Measurements from ENCODE around the gene CLMN.

The CLMN gene

DNA sequence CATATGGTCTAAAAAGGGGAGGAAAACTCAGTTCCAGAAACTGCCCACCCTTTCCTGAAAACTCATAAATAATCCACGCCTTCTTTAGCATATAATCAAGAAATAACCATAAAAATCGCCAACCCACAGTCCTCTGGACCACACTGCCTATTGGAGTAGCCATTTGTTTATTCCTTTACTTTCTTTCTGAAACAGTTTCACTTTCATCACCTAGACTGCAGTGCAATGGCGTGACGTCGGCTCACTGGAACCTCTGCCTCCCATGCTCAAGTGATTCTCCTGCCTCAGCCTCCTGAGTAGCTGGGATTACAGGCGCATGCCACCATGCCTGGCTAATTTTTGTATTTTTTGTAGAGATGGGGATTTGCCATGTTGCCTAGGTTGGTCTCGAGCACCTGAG lies 44.2 kb downstream of the CLMN start:
- Histone ChIP-seq H2AFZ (ENCODE audit: low read depth, low read length) (no peak overlapping the region), H3K4me3 (ENCODE audit: low read length) (no peak overlapping the region), H3K36me3 (ENCODE audit: insufficient read depth, low read length) (no peaks in the 10 kb centered on the region), H3K4me1 (ENCODE audit: insufficient read depth, low read length) (peaks cover 8% of the 10 kb centered on the region), H3K27me3 (ENCODE audit: insufficient read depth, low read length) (no peaks in the 10 kb centered on the region), H3K9me3 (ENCODE audit: low read length) (peaks cover 2% of the 10 kb centered on the region)

GRCh38 chr14:95274874-95275273 lies 44.8 kb downstream of the CLMN start:
- Histone ChIP-seq H3K4me1 (ENCODE audit: insufficient read depth, low read length) (peaks cover 8% of the 10 kb centered on the region), H3K4me3 (ENCODE audit: low read length) (no peak overlapping the region), H2AFZ (ENCODE audit: low read depth, low read length) (no peak overlapping the region), H3K27me3 (ENCODE audit: insufficient read depth, low read length) (no peaks in the 10 kb centered on the region), H3K9me3 (ENCODE audit: low read length) (peaks cover 2% of the 10 kb centered on the region), H3K36me3 (ENCODE audit: insufficient read depth, low read length) (no peaks in the 10 kb centered on the region)

- Histone ChIP-seq H3K4me3 (ENCODE audit: low read length) (no peak overlapping the region), H3K9me3 (ENCODE audit: low read length) (peaks cover 2% of the 10 kb centered on the region), H2AFZ (ENCODE audit: low read depth, low read length) (no peak overlapping the region), H3K4me1 (ENCODE audit: insufficient read depth, low read length) (peaks cover 8% of the 10 kb centered on the region), H3K36me3 (ENCODE audit: insufficient read depth, low read length) (no peaks in the 10 kb centered on the region), H3K27me3 (ENCODE audit: insufficient read depth, low read length) (no peaks in the 10 kb centered on the region)
These were observed 45.4 kb downstream of the CLMN start for GRCh38 chr14:95274279-95274678.

GRCh38 chr14:95273001-95273978 lies 46.4 kb downstream of the CLMN start:
- Histone ChIP-seq H3K36me3 (ENCODE audit: insufficient read depth, low read length) (no peaks in the 10 kb centered on the region), H3K27me3 (ENCODE audit: insufficient read depth, low read length) (no peaks in the 10 kb centered on the region), H3K4me1 (ENCODE audit: insufficient read depth, low read length) (peaks cover 8% of the 10 kb centered on the region), H3K9me3 (ENCODE audit: low read length) (no peaks in the 10 kb centered on the region), H3K4me3 (ENCODE audit: low read length) (no peak overlapping the region), H2AFZ (ENCODE audit: low read depth, low read length) (no peak overlapping the region)

GRCh38 chr14:95272057-95272456 lies 47.7 kb downstream of the CLMN start:
- H3K4me1 ChIP-seq (ENCODE audit: insufficient read depth, low read length), result peaks cover 8% of the 10 kb centered on the region
- H3K9me3 ChIP-seq (ENCODE audit: low read length), result no peaks in the 10 kb centered on the region
- H3K27me3 ChIP-seq (ENCODE audit: insufficient read depth, low read length), result no peaks in the 10 kb centered on the region
- H3K4me3 ChIP-seq (ENCODE audit: low read length), result no peak overlapping the region
- no peaks in the 10 kb centered on the region for H3K36me3 ChIP-seq (ENCODE audit: insufficient read depth, low read length)
- H2AFZ ChIP-seq (ENCODE audit: low read depth, low read length), result no peak overlapping the region

DNA sequence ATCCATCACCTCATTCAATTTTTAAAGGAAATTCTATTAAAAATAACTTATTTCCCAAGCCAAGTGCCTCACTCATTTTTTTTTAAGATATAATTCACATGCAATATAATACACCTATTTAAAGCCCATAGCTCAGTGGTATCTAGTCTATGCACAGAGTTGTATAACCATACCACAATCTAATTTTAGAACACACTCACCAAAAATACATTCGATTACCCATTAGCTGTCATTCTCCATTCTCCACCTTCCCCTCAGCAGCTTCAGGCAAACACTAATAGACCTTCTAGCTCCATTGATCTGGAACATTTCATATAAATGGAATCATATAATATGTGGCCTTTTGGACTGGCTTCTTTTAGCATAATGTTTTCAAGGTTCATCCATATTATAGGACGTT lies 49.5 kb downstream of the CLMN start:
- no peaks in the 10 kb centered on the region for H3K36me3 ChIP-seq (ENCODE audit: insufficient read depth, low read length)

DNA sequence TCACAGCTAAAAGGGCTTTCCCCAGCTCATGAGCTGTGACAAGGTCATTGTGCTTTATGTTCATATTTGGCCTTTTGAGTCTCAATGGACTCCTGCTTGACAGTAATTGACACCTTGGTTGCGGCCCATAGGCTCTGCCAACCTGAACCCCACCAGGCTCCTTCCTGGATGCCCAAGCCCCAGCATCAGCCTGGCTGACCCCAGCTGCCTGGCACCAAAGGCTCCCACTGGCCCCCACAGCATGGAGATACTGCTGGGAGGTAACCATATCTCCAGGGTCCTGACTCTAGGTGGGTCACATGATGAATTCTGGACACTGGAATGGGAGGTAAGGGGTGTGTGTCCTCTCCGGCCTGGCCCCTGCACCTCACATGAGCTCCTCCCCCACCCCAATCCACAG lies 50.2 kb downstream of the CLMN start:
- Histone ChIP-seq H2AFZ (ENCODE audit: low read depth, low read length) (no peak overlapping the region), H3K9me3 (ENCODE audit: low read length) (no peaks in the 10 kb centered on the region), H3K4me3 (ENCODE audit: low read length) (no peak overlapping the region), H3K4me1 (ENCODE audit: insufficient read depth, low read length) (peaks cover 17% of the 10 kb centered on the region), H3K36me3 (ENCODE audit: insufficient read depth, low read length) (no peaks in the 10 kb centered on the region), H3K27me3 (ENCODE audit: insufficient read depth, low read length) (no peaks in the 10 kb centered on the region)

More for the DNA sequence above, 49.5 kb downstream of the CLMN start:
- H3K4me1 ChIP-seq (ENCODE audit: insufficient read depth, low read length), result peaks cover 16% of the 10 kb centered on the region
- no peaks in the 10 kb centered on the region for H3K27me3 ChIP-seq (ENCODE audit: insufficient read depth, low read length)
- H3K4me3 ChIP-seq (ENCODE audit: low read length), result no peak overlapping the region
- no peak overlapping the region for H2AFZ ChIP-seq (ENCODE audit: low read depth, low read length)
- no peaks in the 10 kb centered on the region for H3K9me3 ChIP-seq (ENCODE audit: low read length)

- H2AFZ ChIP-seq (ENCODE audit: low read depth, low read length), result no peak overlapping the region
- H3K4me3 ChIP-seq (ENCODE audit: low read length), result no peak overlapping the region
- H3K36me3 ChIP-seq (ENCODE audit: insufficient read depth, low read length), result no peaks in the 10 kb centered on the region
- no peaks in the 10 kb centered on the region for H3K27me3 ChIP-seq (ENCODE audit: insufficient read depth, low read length)
- H3K4me1 ChIP-seq (ENCODE audit: insufficient read depth, low read length), result peaks cover 16% of the 10 kb centered on the region
- no peaks in the 10 kb centered on the region for H3K9me3 ChIP-seq (ENCODE audit: low read length)
These were observed 51.4 kb downstream of the CLMN start for GRCh38 chr14:95268350-95268749.

GRCh38 chr14:95267306-95267705 lies 52.4 kb downstream of the CLMN start:
- no peak overlapping the region for H2AFZ ChIP-seq (ENCODE audit: low read depth, low read length)
- peaks cover 9% of the 10 kb centered on the region for H3K4me1 ChIP-seq (ENCODE audit: insufficient read depth, low read length)
- H3K4me3 ChIP-seq (ENCODE audit: low read length), result no peak overlapping the region
- H3K27me3 ChIP-seq (ENCODE audit: insufficient read depth, low read length), result no peaks in the 10 kb centered on the region
- no peaks in the 10 kb centered on the region for H3K9me3 ChIP-seq (ENCODE audit: low read length)
- H3K36me3 ChIP-seq (ENCODE audit: insufficient read depth, low read length), result no peaks in the 10 kb centered on the region

DNA sequence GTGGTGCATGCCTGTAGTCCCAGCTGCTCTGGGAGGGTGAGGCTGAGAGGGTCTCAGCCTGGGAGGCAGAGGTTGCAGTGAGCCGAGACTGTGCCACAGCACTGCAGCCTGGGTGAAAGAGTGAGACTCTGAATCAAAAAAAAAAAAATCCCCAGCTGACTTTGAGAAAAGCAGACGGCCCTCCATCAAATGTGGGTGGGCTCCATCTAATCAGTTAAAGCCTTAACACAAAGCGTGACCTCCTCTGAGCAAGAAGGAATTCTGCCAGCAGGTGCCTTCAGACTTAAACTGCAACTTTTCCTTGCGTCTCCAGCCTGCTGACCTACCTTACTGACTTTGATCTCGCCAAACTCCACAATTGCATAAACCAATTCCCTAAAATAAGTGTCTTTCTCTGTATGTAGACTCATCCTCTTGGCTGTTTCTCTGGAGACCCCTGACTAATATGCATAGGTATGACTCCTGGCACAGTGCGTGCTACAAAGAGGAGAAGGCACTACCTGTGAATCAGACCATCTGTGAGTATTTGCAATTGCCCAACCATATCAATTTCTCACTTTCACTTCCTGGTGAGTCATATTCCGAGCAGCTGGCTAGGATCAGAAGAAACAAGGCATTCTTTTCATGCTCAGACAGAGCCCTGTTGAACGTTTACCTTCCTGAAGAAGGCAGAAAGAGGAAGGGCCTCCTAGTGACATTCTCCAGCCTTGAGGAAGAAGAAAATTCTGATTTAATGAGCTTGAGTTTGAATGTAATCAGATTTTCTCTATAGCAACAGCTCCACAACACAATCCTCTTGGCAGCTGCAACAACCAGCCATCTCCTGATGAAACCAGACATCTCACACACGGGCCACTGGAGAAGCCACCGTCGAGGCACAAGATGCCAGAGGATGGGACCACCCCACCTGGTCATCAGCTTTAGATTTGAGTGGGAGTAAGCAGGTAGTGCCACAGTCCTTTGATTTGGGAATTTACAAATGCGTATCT lies 54.3 kb downstream of the CLMN start:
- H3K4me1 ChIP-seq (ENCODE audit: insufficient read depth, low read length), result peaks cover 9% of the 10 kb centered on the region
- no peaks in the 10 kb centered on the region for H3K27me3 ChIP-seq (ENCODE audit: insufficient read depth, low read length)
- no peak overlapping the region for H3K4me3 ChIP-seq (ENCODE audit: low read length)
- H2AFZ ChIP-seq (ENCODE audit: low read depth, low read length), result no peak overlapping the region
- H3K9me3 ChIP-seq (ENCODE audit: low read length), result no peaks in the 10 kb centered on the region
- H3K36me3 ChIP-seq (ENCODE audit: insufficient read depth, low read length), result no peaks in the 10 kb centered on the region

- Histone ChIP-seq H3K9me3 (ENCODE audit: low read length) (no peaks in the 10 kb centered on the region), H3K4me3 (ENCODE audit: low read length) (no peak overlapping the region), H3K4me1 (ENCODE audit: insufficient read depth, low read length) (peaks cover 9% of the 10 kb centered on the region), H2AFZ (ENCODE audit: low read depth, low read length) (no peak overlapping the region), H3K27me3 (ENCODE audit: insufficient read depth, low read length) (no peaks in the 10 kb centered on the region), H3K36me3 (ENCODE audit: insufficient read depth, low read length) (no peaks in the 10 kb centered on the region)
These were observed 55.3 kb downstream of the CLMN start for GRCh38 chr14:95264271-95264973.

GRCh38 chr14:95263527-95264231 lies 56.0 kb downstream of the CLMN start:
- H2AFZ ChIP-seq (ENCODE audit: low read depth, low read length), result no peak overlapping the region
- no peaks in the 10 kb centered on the region for H3K9me3 ChIP-seq (ENCODE audit: low read length)
- H3K27me3 ChIP-seq (ENCODE audit: insufficient read depth, low read length), result no peaks in the 10 kb centered on the region
- no peak overlapping the region for H3K4me3 ChIP-seq (ENCODE audit: low read length)
- H3K36me3 ChIP-seq (ENCODE audit: insufficient read depth, low read length), result no peaks in the 10 kb centered on the region
- H3K4me1 ChIP-seq (ENCODE audit: insufficient read depth, low read length), result peaks cover 9% of the 10 kb centered on the region
